ENCODE measurements around the gene IGDCC3.

Gene IGDCC3

GRCh38 chr15:65334586-65335231 is 43.1 kb downstream of the IGDCC3 start:
- Histone ChIP-seq H3K27me3 (ENCODE audit: insufficient read depth, low read length) (peaks cover 16% of the 10 kb centered on the region; the same call in 1 of the 2 replicates), H3K27ac (ENCODE audit: low read depth, low read length, poor library complexity, severe bottlenecking) (no peak overlapping the region), H3F3A (ENCODE audit: insufficient read depth, low read length) (no peaks in the 10 kb centered on the region), H2AFZ (ENCODE audit: low read length) (no peak overlapping the region), H3K9me2 (ENCODE audit: low read depth, low read length) (no peaks in the 10 kb centered on the region), H3K9me3 (ENCODE audit: low read length) (no peaks in the 10 kb centered on the region), H4K20me1 (ENCODE audit: insufficient read depth, low read length) (no peaks in the 10 kb centered on the region), H3K79me2 (ENCODE audit: insufficient read depth, low read length) (no peaks in the 10 kb centered on the region), H3K4me1 (ENCODE audit: insufficient read depth, low read length, severe bottlenecking) (peaks cover 10% of the 10 kb centered on the region), H3K9ac (ENCODE audit: low read length) (no peak overlapping the region), H3K4me2 (ENCODE audit: low read length) (no peak overlapping the region), H3K36me3 (ENCODE audit: insufficient read depth, low read length) (no peaks in the 10 kb centered on the region), H3K4me3 (ENCODE audit: low read depth, low read length, poor library complexity, severe bottlenecking) (no peak overlapping the region)
- TF ChIP-seq CTCF (IDR thresholded peaks at IDR 0.05; ENCODE audit: low read length) (no peak), EZH2 (IDR thresholded peaks at IDR 0.05; ENCODE audit: borderline replicate concordance, low read length) (no peak)

GRCh38 chr15:65333856-65334255 is 43.9 kb downstream of the IGDCC3 start:
- Histone ChIP-seq H3K9me2 (ENCODE audit: low read depth, low read length) (no peaks in the 10 kb centered on the region), H3K9ac (ENCODE audit: low read length) (no peak overlapping the region), H3K4me1 (ENCODE audit: insufficient read depth, low read length, severe bottlenecking) (peaks cover 10% of the 10 kb centered on the region), H3K4me3 (ENCODE audit: low read depth, low read length, poor library complexity, severe bottlenecking) (no peak overlapping the region), H2AFZ (ENCODE audit: low read length) (no peak overlapping the region), H3F3A (ENCODE audit: insufficient read depth, low read length) (no peaks in the 10 kb centered on the region), H3K79me2 (ENCODE audit: insufficient read depth, low read length) (no peaks in the 10 kb centered on the region), H3K27ac (ENCODE audit: low read depth, low read length, poor library complexity, severe bottlenecking) (no peak overlapping the region), H3K36me3 (ENCODE audit: insufficient read depth, low read length) (no peaks in the 10 kb centered on the region), H3K9me3 (ENCODE audit: low read length) (no peaks in the 10 kb centered on the region), H4K20me1 (ENCODE audit: insufficient read depth, low read length) (no peaks in the 10 kb centered on the region), H3K4me2 (ENCODE audit: low read length) (no peak overlapping the region), H3K27me3 (ENCODE audit: insufficient read depth, low read length) (peaks cover 15% of the 10 kb centered on the region; the same call in 1 of the 2 replicates)
- TF ChIP-seq EZH2 (IDR thresholded peaks at IDR 0.05; ENCODE audit: borderline replicate concordance, low read length) (no peak), CTCF (IDR thresholded peaks at IDR 0.05; ENCODE audit: low read length) (no peak)

GRCh38 chr15:65333148-65333820 is 44.5 kb downstream of the IGDCC3 start:
- Histone ChIP-seq H2AFZ (ENCODE audit: low read length) (no peak overlapping the region), H3K79me2 (ENCODE audit: insufficient read depth, low read length) (no peaks in the 10 kb centered on the region), H3K36me3 (ENCODE audit: insufficient read depth, low read length) (no peaks in the 10 kb centered on the region), H3K9me3 (ENCODE audit: low read length) (no peaks in the 10 kb centered on the region), H4K20me1 (ENCODE audit: insufficient read depth, low read length) (no peaks in the 10 kb centered on the region), H3K4me3 (ENCODE audit: low read depth, low read length, poor library complexity, severe bottlenecking) (no peak overlapping the region), H3F3A (ENCODE audit: insufficient read depth, low read length) (no peaks in the 10 kb centered on the region), H3K27ac (ENCODE audit: low read depth, low read length, poor library complexity, severe bottlenecking) (no peak overlapping the region), H3K9me2 (ENCODE audit: low read depth, low read length) (no peaks in the 10 kb centered on the region), H3K4me2 (ENCODE audit: low read length) (no peak overlapping the region), H3K9ac (ENCODE audit: low read length) (no peak overlapping the region), H3K27me3 (ENCODE audit: insufficient read depth, low read length) (peaks cover 15% of the 10 kb centered on the region; the same call in 1 of the 2 replicates), H3K4me1 (ENCODE audit: insufficient read depth, low read length, severe bottlenecking) (peaks cover 10% of the 10 kb centered on the region)
- TF ChIP-seq EZH2 (IDR thresholded peaks at IDR 0.05; ENCODE audit: borderline replicate concordance, low read length), result no peak
- TF ChIP-seq CTCF (IDR thresholded peaks at IDR 0.05; ENCODE audit: low read length), result no peak
